HG02610 (cell line): Measurements from ENCODE around the gene TLCD2.
"Not testable (repeated sequence)": the region's sequence is repeated elsewhere in the genome, so short reads cannot be mapped to it uniquely, and the experiment has no call there.

Experiments
- ATAC-seq: cut with Tn5 transposase; IDR thresholded peaks from one replicate; pipeline ENCODE4 v1.9.1; 2021; ENCODE audit warnings: mild to moderate bottlenecking, moderate library complexity; ENCODE audit not compliant: unreplicated experiment

The TLCD2 gene

GRCh38 chr17:1695365-1695764 is 14.8 kb downstream of the TLCD2 start:
- ATAC-seq = no peak

- no peak for ATAC-seq
These were observed 16.8 kb downstream of the TLCD2 start for GRCh38 chr17:1693339-1693738.

DNA sequence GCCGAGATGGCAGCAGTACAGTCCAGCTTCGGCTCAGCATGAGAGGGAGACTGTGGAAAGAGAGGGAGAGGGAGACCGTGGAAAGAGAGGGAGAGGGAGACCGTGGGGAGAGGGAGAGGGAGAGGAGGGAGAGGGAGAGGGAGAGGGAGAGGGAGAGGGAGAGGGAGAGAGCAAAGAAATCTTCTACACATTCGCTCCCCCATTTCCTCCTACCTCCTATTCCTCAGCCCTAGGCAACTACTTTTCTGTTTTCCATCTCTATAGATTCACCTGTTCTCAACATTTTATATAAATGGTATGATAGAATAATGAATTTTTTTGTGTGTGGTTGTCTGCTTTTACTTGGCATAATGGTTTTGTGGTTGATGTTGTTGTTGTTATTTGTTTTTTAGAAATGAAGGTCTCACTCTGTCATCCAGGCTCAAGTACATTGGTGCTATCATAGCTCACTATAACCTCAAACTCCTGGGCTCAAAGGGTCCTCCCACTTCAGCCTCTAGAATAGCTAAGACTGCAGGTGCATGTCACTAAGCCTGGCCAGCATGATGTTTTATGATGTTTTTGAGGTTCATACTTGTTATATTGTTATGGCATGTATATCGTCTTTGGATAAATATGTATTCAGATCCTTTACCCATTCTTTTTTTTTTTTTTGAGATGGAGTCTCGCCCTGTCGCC is 19.5 kb downstream of the TLCD2 start:
- no peak for ATAC-seq

DNA sequence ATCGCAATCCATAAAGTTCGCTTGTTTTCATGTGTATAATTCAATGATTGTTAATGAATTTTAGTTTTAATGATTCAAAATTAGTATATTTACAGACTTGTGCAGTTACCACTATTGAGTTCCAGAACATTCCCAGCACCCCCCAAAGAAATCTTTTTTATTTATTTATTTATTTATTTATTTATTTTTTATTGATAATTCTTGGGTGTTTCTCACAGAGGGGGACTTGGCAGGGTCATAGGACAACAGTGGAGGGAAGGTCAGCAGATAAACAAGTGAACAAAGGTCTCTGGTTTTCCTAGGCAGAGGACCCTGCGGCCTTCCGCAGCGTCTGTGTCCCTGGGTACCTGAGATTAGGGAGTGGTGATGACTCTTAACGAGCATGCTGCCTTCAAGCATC is 21.8 kb downstream of the TLCD2 start:
- ATAC-seq = not testable (repeated sequence)

- no peak for ATAC-seq
These were observed 24.1 kb downstream of the TLCD2 start for GRCh38 chr17:1686086-1686485.

DNA sequence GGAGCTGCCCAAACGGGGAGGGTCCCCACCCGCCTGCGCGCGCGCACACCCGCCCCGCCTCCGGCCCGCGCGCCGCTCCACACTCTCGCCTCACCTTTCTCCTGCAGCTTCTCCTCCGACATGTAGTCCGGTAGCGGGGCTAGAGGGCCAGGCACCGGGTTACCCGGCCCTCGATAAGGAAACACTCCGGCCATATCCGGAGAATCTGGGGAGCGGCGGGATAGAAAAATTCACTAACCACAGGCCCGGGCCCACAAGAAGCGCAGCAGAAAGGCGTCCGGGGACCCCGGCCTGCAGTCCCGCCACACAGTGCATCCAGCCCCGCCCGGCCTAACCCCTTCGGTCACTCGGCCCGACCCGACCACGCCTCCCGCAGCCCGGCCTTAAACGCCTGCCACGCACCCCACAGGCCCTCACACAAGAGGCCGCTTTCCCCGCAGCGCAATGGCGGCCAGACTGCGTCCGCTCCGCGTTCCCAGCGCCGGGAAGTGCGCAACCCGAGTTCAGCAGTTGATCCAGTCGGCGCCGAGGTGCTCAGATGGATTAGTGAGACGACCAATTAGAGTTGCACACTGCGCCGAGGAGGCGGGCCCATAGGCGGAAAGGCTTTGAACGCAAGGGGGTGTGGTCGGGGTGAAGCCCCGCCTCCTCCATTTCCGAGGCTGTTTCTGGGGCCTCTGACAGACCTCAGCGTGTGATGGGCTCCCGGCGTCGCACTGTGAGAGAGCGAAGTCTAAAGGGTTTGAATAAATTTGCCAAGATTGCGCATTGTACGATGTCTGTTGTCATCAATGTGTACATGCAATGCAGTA is 25.6 kb downstream of the TLCD2 start, which contains the start of gene PRPF8:
Gene PRPF8 (minus strand): TSS at position 490 of the 812 bp plus-strand sequence. CDS start 296 bp downstream, at position 194.
- ATAC-seq = peak; percentile 95

- ATAC-seq = no peak
These were observed 26.7 kb downstream of the TLCD2 start for GRCh38 chr17:1683459-1683858.

GRCh38 chr17:1676401-1676800 is 33.8 kb downstream of the TLCD2 start:
- no peak for ATAC-seq

DNA sequence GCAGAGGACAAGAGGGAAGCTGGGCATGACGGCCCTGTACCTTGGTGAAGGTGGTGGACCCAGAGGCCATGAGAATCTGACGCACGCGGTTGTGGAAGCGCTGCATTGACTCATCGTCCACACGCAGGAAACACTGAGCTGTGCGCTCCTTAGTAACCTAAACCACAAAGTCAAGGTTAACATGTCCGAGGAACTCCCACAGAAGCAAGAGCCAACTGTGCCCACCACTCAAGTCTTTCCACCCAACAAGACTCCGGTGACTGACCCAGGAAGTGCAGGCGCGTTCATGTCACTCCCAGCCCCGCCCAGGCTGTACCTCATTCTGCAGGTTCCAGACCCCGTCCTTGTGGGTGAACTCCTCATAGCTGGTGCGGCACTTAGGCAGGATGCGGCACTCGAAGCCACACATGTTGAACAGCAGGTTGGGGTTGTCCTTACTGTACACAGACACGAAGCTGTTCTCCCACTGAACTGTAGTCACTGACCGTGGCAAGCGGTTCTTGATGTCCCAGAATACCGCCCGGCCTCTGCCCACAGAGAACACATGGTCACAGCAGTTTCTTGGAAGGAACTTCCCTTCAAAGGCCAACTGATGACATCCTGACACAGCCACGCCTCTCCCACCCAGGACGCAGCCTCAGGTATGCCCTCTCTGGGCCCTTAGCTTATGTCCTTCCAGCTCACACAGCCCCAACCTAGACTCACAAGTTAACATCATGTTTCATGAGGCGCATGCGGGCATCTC is 37.0 kb downstream of the TLCD2 start:
- no peak for ATAC-seq

DNA sequence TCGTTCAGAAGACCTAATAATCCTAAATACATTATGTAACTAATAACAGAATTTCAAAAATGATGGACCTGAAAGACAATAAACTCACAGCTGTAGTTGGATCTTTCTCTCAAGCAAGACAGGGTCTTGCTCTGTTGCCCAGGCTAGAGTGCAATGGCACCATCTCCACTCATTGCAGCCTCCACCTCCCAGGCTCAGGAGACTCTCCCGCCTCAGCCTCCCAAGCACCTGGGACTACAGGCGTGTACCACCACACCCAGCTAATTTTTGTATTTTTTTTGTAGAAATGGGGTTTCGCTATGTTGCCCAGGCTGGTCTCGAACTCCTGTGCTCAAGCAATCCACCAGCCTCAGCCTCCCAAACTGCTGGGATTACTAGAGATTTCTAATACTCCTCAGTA is 46.2 kb downstream of the TLCD2 start:
- ATAC-seq = not testable (repeated sequence)

GRCh38 chr17:1661045-1661444 is 49.1 kb downstream of the TLCD2 start:
- no peak for ATAC-seq

DNA sequence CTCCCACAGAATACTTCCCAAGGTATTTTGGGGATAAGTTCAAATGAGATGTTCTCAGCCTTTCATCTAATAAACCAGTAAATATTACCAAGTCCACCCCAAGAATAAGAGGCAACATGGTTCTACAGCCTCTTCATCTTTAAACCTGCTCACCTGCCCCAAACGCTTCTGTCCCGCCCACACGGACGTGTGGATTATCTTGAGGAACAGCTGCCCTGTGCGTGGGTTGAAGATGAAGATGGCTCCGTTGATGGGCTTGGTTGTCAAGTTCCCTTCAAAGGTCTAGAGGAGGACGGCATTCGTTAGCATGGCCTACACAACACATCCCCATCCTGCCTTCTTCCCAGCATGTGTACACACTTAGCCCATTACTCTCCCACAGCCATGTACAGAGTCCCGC is 52.1 kb downstream of the TLCD2 start:
- no peak for ATAC-seq

DNA sequence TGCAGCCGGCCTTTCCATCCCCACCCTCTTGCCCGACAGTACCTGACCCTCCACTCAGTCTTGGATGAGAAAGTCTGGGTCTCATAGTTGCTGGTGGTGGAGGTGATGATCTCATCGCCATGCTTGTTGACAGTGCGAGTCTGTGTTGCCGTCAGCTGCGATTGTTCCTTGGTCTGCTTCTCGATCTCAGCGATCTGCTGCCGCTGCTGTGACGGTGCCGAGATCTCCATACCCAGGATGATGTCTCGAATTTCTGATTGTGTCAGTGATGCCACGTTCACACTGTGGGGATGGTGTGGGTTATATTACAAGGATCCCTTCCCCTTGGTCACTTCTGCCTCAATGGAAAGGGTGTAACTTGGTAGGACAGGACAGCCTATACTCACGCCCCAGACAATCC is 56.4 kb downstream of the TLCD2 start:
- ATAC-seq = no peak

GRCh38 chr17:1652794-1653193 is 57.4 kb downstream of the TLCD2 start:
- ATAC-seq = not testable (repeated sequence)
